HG02571 (cell line): ENCODE measurements around the gene RNASE7.

Experiments
- ATAC-seq: cut with Tn5 transposase; IDR thresholded peaks from one replicate; pipeline ENCODE4 v1.9.1; 2021; ENCODE audit warnings: mild to moderate bottlenecking, moderate library complexity; ENCODE audit not compliant: unreplicated experiment

The RNASE7 gene

GRCh38 chr14:21066882-21067502 is 24.8 kb downstream of the RNASE7 start:
- no peak for ATAC-seq

GRCh38 chr14:21068521-21069387 is 26.6 kb downstream of the RNASE7 start:
- no peak for ATAC-seq

- no peak for ATAC-seq
These were observed 27.4 kb downstream of the RNASE7 start for GRCh38 chr14:21069388-21070082.

GRCh38 chr14:21070083-21070609 is 28.0 kb downstream of the RNASE7 start, which contains the start of gene ARHGEF40:
Gene ARHGEF40, plus strand, starts transcription at chr14:21070304. Its CDS starts 93 bp downstream, at chr14:21070397.
- ATAC-seq, result no peak

GRCh38 chr14:21070610-21071224 is 28.6 kb downstream of the RNASE7 start:
- ATAC-seq, result peak; percentile 12

GRCh38 chr14:21071225-21072030 is 29.3 kb downstream of the RNASE7 start:
- ATAC-seq, result peak; percentile 63

- no peak for ATAC-seq
These were observed 29.9 kb downstream of the RNASE7 start for GRCh38 chr14:21072031-21072473.

GRCh38 chr14:21072781-21073339 is 30.7 kb downstream of the RNASE7 start:
- no peak for ATAC-seq

- ATAC-seq, result no peak
These were observed 31.8 kb downstream of the RNASE7 start for GRCh38 chr14:21073921-21074320.

- no peak for ATAC-seq
These were observed 32.5 kb downstream of the RNASE7 start for GRCh38 chr14:21074398-21075272.

GRCh38 chr14:21075719-21076437 is 33.7 kb downstream of the RNASE7 start:
- no peak for ATAC-seq

GRCh38 chr14:21077672-21078071 is 35.5 kb downstream of the RNASE7 start:
- no peak for ATAC-seq

GRCh38 chr14:21078287-21078686 is 36.1 kb downstream of the RNASE7 start:
- ATAC-seq, result no peak

- ATAC-seq, result no peak
These were observed 36.6 kb downstream of the RNASE7 start for GRCh38 chr14:21078726-21079125.

GRCh38 chr14:21081521-21082142 is 39.5 kb downstream of the RNASE7 start:
- ATAC-seq, result no peak

GRCh38 chr14:21083565-21084325 is 41.6 kb downstream of the RNASE7 start:
- no peak for ATAC-seq

GRCh38 chr14:21084396-21084795 is 42.2 kb downstream of the RNASE7 start:
- ATAC-seq, result no peak
